Lower lobe of right lung (tissue), 2 donors: ENCODE data around the gene ST6GALNAC5. TPM values are rescaled to one million over a fixed set of nuclear protein-coding genes. Genes with fewer than 3 reads are reported as not detected.

Source experiments
- ATAC-seq, 2 donors: fragments of 200-7000 bp; cut with Tn5 transposase; one replicate each; pipeline ENCODE4 v1.9.1; 2020 to 2022; ENCODE audit warnings: mild to moderate bottlenecking in 2 of 2, moderate library complexity in 2 of 2
- DNase-seq: peaks from one replicate; pipeline ENCODE4 v3.0.0-alpha.2; 2020
- H3K27ac ChIP-seq: fragments of 200-600 bp; one replicate; pipeline ENCODE4 v1.8.0; 2022
- H3K27me3 ChIP-seq: fragments of 200-600 bp; one replicate; pipeline ENCODE4 v1.8.0; 2022; ENCODE audit warnings: low read depth
- H3K36me3 ChIP-seq: fragments of 200-600 bp; one replicate; pipeline ENCODE4 v1.8.0; 2022; ENCODE audit warnings: mild to moderate bottlenecking
- H3K4me1 ChIP-seq: fragments of 200-600 bp; one replicate; pipeline ENCODE4 v1.8.0; 2022
- H3K4me3 ChIP-seq: fragments of 200-600 bp; one replicate; pipeline ENCODE4 v1.8.0; 2022; ENCODE audit warnings: mild to moderate bottlenecking
- H3K9me3 ChIP-seq: fragments of 200-600 bp; one replicate; pipeline ENCODE4 v1.8.0; 2022
- CTCF ChIP-seq: fragments of 200-600 bp; IDR thresholded peaks from one replicate; pipeline ENCODE4 v1.8.0; 2022; ENCODE audit warnings: antibody characterized with exemption, mild to moderate bottlenecking
- intact Hi-C: fragments of 100-400 bp; cut with DNase I; formaldehyde crosslinking; loops from one replicate; pipeline ENCODE4 v1.11.0; 2022
- total RNA-seq: library from RNA; stranded (reverse); fragmentation: NEBNext Ultra II Directional; extraction: Animal tissue kit (Norgen Biotek cat#: 25700); gene quantifications from one replicate; pipeline ENCODE4 v1.2.1, GENCODE V29; 2021
- donor health status: DM: no; HTN: yes; CAD: no; lungs with severe emphysema.

ST6GALNAC5 gene
- total RNA-seq, 1 donor from 2014 or later: 16.3 TPM

GRCh38 chr1:76840278-76840677, 27.0 kb upstream of the ST6GALNAC5 start:
- Histone ChIP-seq H3K9me3 (no peaks in the 10 kb centered on the region), H3K4me1 (no peaks in the 10 kb centered on the region), H3K27me3 (no peaks in the 10 kb centered on the region), H3K36me3 (no peaks in the 10 kb centered on the region), H3K4me3 (no peak overlapping the region), H3K27ac (no peak overlapping the region)
- DNase-seq (no peak), ATAC-seq (no peak)
- no peak for TF ChIP-seq CTCF
- intact Hi-C loops: no loop called here

GRCh38 chr1:76841460-76841859, 25.8 kb upstream of the ST6GALNAC5 start:
- no peak for DNase-seq
- TF ChIP-seq CTCF: no peak
- H3K27ac ChIP-seq: no peak overlapping the region
- no peaks in the 10 kb centered on the region for H3K4me1 ChIP-seq
- H3K9me3 ChIP-seq: no peaks in the 10 kb centered on the region
- ATAC-seq: no peak
- no peaks in the 10 kb centered on the region for H3K27me3 ChIP-seq
- no peaks in the 10 kb centered on the region for H3K36me3 ChIP-seq
- intact Hi-C loops: no loop called here
- H3K4me3 ChIP-seq: no peak overlapping the region

GRCh38 chr1:76843821-76844464, 23.3 kb upstream of the ST6GALNAC5 start:
- TF ChIP-seq CTCF: no peak
- Histone ChIP-seq H3K27ac (no peak overlapping the region), H3K9me3 (peaks cover 7% of the 10 kb centered on the region), H3K27me3 (no peaks in the 10 kb centered on the region), H3K36me3 (no peaks in the 10 kb centered on the region), H3K4me1 (no peaks in the 10 kb centered on the region), H3K4me3 (no peak overlapping the region)
- intact Hi-C loops: no loop called here
- ATAC-seq (no peak), DNase-seq (no peak)

- DNase-seq (no peak), ATAC-seq (no peak)
- Histone ChIP-seq H3K27me3 (no peaks in the 10 kb centered on the region), H3K4me1 (no peaks in the 10 kb centered on the region), H3K9me3 (no peaks in the 10 kb centered on the region), H3K4me3 (no peak overlapping the region), H3K27ac (no peak overlapping the region), H3K36me3 (no peaks in the 10 kb centered on the region)
- intact Hi-C loops: no loop called here
- no peak for TF ChIP-seq CTCF
These were observed 13.0 kb upstream of the ST6GALNAC5 start for GRCh38 chr1:76854255-76854654.

- no peak overlapping the region for H3K27ac ChIP-seq
- no peaks in the 10 kb centered on the region for H3K27me3 ChIP-seq
- intact Hi-C loops: no loop called here
- TF ChIP-seq CTCF: no peak
- no peaks in the 10 kb centered on the region for H3K36me3 ChIP-seq
- H3K4me1 ChIP-seq: no peaks in the 10 kb centered on the region
- ATAC-seq (no peak), DNase-seq (no peak)
- no peaks in the 10 kb centered on the region for H3K9me3 ChIP-seq
- H3K4me3 ChIP-seq: no peak overlapping the region
These were observed 11.2 kb upstream of the ST6GALNAC5 start for GRCh38 chr1:76856104-76856503.
